DND-41 (cell line): Measurements from ENCODE around the gene NMB.

Experiments
- ATAC-seq: fragments of 200-7000 bp; cut with Tn5 transposase; 3 replicates; pipeline ENCODE4 v1.9.1; 2021; ENCODE audit warnings: low read depth; ENCODE audit not compliant: insufficient read depth
- DNase-seq: peaks from one replicate; pipeline ENCODE4 v3.0.0-alpha.2; 2020
- H2AFZ ChIP-seq: 2 replicates; pipeline ENCODE4 v1.6.0; 2012; ENCODE audit warnings: low read depth, low read length
- H3K27ac ChIP-seq: 2 replicates; pipeline ENCODE4 v1.5.1; 2012; ENCODE audit warnings: low read length, inconsistent platforms
- H3K27me3 ChIP-seq: fragments of 200-600 bp; sonication (generic); 2 replicates; pipeline ENCODE4 v1.6.0; 2012; ENCODE audit warnings: low read length, mild to moderate bottlenecking, inconsistent platforms; ENCODE audit not compliant: insufficient read depth, poor library complexity
- H3K36me3 ChIP-seq: 2 replicates; pipeline ENCODE4 v1.5.1; 2012; ENCODE audit warnings: low read length, inconsistent platforms; ENCODE audit not compliant: insufficient read depth
- H3K4me1 ChIP-seq: 2 replicates; pipeline ENCODE4 v1.5.1; 2012; ENCODE audit warnings: mild to moderate bottlenecking, low read length; ENCODE audit not compliant: insufficient read depth
- H3K4me2 ChIP-seq: 2 replicates; pipeline ENCODE4 v1.6.0; 2012; ENCODE audit warnings: mild to moderate bottlenecking, moderate library complexity, low read length, inconsistent platforms; ENCODE audit not compliant: insufficient read depth
- H3K4me3 ChIP-seq, 2 experiments: fragments of 200-600 bp in 1 of 2; shearing (Covaris generic) in 1 of 2; 2 replicates each; pipeline ENCODE4 v1.5.1; 2012 to 2016; ENCODE audit warnings: inconsistent platforms in 2 of 2, low read length in 2 of 2, mild to moderate bottlenecking in 2 of 2, low read depth in 1 of 2, moderate library complexity in 1 of 2
- H3K79me2 ChIP-seq: 2 replicates; pipeline ENCODE4 v1.6.0; 2012; ENCODE audit warnings: low read length, inconsistent platforms; ENCODE audit not compliant: insufficient read depth
- H3K9ac ChIP-seq: 2 replicates; pipeline ENCODE4 v1.6.0; 2012; ENCODE audit warnings: low read depth, mild to moderate bottlenecking, inconsistent platforms, low read length, moderate library complexity
- H3K9me3 ChIP-seq: 2 replicates; pipeline ENCODE4 v1.5.1; 2012; ENCODE audit warnings: low read length, moderate library complexity, mild to moderate bottlenecking, inconsistent platforms; ENCODE audit not compliant: insufficient read depth, severe bottlenecking
- H4K20me1 ChIP-seq: 2 replicates; pipeline ENCODE4 v1.6.0; 2012; ENCODE audit warnings: low read length; ENCODE audit not compliant: insufficient read depth
- CTCF ChIP-seq: IDR thresholded peaks from 2 replicates; pipeline ENCODE4 v1.5.1; 2012; ENCODE audit warnings: borderline replicate concordance, low read length, moderate library complexity, mild to moderate bottlenecking; ENCODE audit not compliant: poor library complexity, severe bottlenecking; ENCODE audit errors: extremely low read depth
- EZH2 ChIP-seq: IDR thresholded peaks from 3 replicates; pipeline ENCODE4 v1.6.1; 2012; ENCODE audit warnings: borderline replicate concordance, low read depth, mild to moderate bottlenecking, moderate library complexity, low read length, inconsistent platforms; ENCODE audit not compliant: severe bottlenecking

NMB gene

GRCh38 chr15:84699538-84700191 is 41.7 kb upstream of the NMB start:
- H3K27me3 ChIP-seq, result no peaks in the 10 kb centered on the region
- no peaks in the 10 kb centered on the region for H3K4me1 ChIP-seq
- ATAC-seq (no peak), DNase-seq (no peak)
- H3K36me3 ChIP-seq, result peaks cover 8% of the 10 kb centered on the region; the same call in 1 of the 2 replicates
- H3K9me3 ChIP-seq, result no peaks in the 10 kb centered on the region
- H3K79me2 ChIP-seq, result peaks cover 97% of the 10 kb centered on the region
- H3K4me2 ChIP-seq, result no peak overlapping the region
- peaks cover 26% of the 10 kb centered on the region; the same call in 1 of the 2 replicates for H4K20me1 ChIP-seq
- H3K4me3 ChIP-seq, result no peak overlapping the region
- no peak overlapping the region for H3K27ac ChIP-seq
- H2AFZ ChIP-seq, result no peak overlapping the region
- no peak overlapping the region for H3K9ac ChIP-seq
- TF ChIP-seq EZH2, result no peak
- TF ChIP-seq CTCF, result no peak

- H4K20me1 ChIP-seq, result peaks cover 12% of the 10 kb centered on the region; the same call in 1 of the 2 replicates
- H3K4me2 ChIP-seq, result no peak overlapping the region
- ATAC-seq (no peak), DNase-seq (no peak)
- no peaks in the 10 kb centered on the region for H3K9me3 ChIP-seq
- H3K9ac ChIP-seq, result no peak overlapping the region
- peaks cover 96% of the 10 kb centered on the region for H3K79me2 ChIP-seq
- no peaks in the 10 kb centered on the region for H3K27me3 ChIP-seq
- no peak overlapping the region for H3K27ac ChIP-seq
- no peaks in the 10 kb centered on the region for H3K36me3 ChIP-seq
- TF ChIP-seq CTCF (no peak), EZH2 (no peak)
- no peak overlapping the region for H3K4me3 ChIP-seq
- no peak overlapping the region for H2AFZ ChIP-seq
- H3K4me1 ChIP-seq, result no peaks in the 10 kb centered on the region
These were observed 39.4 kb upstream of the NMB start for GRCh38 chr15:84697236-84697990.

GRCh38 chr15:84696757-84697156 is 38.8 kb upstream of the NMB start:
- ATAC-seq (no peak), DNase-seq (no peak)
- peaks cover 12% of the 10 kb centered on the region; the same call in 1 of the 2 replicates for H4K20me1 ChIP-seq
- no peak overlapping the region for H3K4me3 ChIP-seq
- no peak overlapping the region for H3K9ac ChIP-seq
- no peaks in the 10 kb centered on the region for H3K9me3 ChIP-seq
- TF ChIP-seq CTCF (no peak), EZH2 (no peak)
- no peak overlapping the region for H3K27ac ChIP-seq
- no peak overlapping the region for H3K4me2 ChIP-seq
- no peak overlapping the region for H2AFZ ChIP-seq
- H3K27me3 ChIP-seq, result no peaks in the 10 kb centered on the region
- H3K4me1 ChIP-seq, result no peaks in the 10 kb centered on the region
- no peaks in the 10 kb centered on the region for H3K36me3 ChIP-seq
- H3K79me2 ChIP-seq, result peaks cover 96% of the 10 kb centered on the region
